HG02840 (cell line): Measurements from ENCODE around the gene STK39.
"Not testable (repeated sequence)": the region's sequence is repeated elsewhere in the genome, so short reads cannot be mapped to it uniquely, and the experiment has no call there.

ENCODE experiments used
- ATAC-seq: cut with Tn5 transposase; IDR thresholded peaks from one replicate; pipeline ENCODE4 v1.9.1; 2021; ENCODE audit warnings: mild to moderate bottlenecking, moderate library complexity, moderate number of reproducible peaks; ENCODE audit not compliant: unreplicated experiment, low FRiP score

Gene STK39

DNA sequence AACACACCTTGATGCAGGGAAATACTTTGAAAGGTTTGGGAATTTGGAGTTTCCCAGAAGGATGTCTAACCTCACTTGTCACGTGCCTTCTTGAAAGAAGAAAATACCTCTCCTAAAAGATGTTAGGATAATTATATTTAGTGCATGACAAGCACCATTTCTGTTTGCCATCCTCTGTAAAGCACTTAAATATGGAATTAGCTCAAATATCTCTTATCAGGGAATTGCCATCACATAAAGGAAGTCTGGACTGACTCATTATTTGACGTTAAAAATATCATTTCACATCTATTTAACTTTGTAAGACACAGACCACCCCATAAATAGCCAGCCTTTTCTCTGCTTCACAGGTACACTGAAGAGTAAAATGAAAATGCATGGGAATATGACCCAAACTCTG is 140.1 kb downstream of the STK39 start:
- no peak for ATAC-seq

DNA sequence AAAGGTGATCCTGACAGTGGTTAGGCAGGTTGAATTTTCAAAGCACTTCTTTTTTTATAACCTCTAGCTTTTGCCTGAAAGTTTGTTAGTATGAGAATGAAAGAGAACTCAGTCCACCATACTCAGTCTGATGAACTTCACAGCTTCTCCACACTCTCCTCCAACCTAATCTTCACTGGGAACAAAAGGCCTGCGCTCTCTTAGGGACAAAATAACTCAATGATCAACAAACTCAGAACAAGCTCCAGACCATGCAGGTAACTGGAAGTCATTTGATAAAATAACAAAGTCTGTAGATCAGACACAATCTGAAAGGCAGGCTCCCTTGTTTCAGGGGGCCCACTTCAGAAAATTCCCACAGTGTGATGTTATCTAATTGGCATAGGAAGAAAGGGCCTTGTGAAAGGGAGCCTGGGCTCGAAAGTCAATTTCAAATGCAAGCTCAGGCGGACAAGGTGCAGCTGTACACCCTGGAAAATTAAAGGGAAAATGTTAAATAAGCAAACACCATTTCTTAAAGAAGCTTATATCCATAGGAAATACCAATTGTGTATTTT is 142.2 kb downstream of the STK39 start:
- no peak for ATAC-seq

DNA sequence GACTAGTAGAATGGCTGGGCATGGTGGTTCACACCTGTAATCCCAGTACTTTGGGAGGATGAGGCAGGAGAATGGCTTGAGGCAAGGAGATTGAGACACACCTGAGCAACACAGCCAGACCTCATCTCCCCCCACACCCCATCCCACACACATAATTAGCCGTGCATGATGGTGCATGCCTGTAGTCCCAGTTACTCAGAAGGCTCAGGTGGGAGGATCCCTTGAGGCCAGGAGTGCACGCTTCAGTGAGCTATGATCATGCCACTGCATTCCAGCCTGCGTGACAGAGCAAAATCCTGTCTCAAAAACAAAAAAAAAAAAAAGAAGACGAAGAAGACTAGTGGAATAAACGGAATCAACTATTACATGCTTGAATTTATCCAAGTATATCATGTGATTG is 150.0 kb downstream of the STK39 start:
- ATAC-seq = no peak

DNA sequence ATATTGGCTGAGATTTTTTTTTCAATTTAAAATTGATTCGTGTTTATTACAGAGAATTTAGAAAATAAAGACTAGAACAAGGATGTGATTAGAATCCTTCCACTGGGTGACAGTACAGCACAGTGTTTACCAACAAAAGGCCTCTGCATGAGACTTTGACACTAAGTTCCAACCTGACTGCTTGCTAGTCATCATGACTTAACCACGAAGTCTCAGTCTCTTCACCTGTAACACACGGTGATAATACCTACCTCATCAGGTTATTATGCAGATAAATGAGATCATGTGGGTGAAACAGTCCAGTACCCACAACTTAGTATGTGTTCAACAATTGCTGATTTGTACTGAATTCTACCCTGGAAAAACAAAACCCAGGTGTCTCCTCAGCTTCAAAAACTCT is 151.2 kb downstream of the STK39 start:
- ATAC-seq = no peak

DNA sequence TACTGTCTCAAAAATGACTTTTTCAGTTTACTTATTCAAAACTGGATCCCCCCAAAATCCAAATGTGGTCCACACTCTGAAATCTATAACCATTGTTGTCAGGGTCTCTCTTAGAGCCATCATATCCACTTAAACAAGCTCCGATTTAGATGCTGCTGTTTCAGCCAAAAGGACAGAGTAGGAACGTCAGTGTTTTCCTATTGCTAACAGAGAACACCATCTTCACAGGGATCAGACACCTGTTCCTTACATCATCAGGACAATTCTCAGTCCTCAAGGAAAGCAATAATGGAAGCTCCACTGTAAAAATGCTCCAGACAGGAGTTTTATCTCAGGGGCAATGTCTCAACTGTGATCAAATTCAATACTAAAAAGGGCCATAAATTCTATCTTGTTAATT is 155.4 kb downstream of the STK39 start:
- no peak for ATAC-seq

DNA sequence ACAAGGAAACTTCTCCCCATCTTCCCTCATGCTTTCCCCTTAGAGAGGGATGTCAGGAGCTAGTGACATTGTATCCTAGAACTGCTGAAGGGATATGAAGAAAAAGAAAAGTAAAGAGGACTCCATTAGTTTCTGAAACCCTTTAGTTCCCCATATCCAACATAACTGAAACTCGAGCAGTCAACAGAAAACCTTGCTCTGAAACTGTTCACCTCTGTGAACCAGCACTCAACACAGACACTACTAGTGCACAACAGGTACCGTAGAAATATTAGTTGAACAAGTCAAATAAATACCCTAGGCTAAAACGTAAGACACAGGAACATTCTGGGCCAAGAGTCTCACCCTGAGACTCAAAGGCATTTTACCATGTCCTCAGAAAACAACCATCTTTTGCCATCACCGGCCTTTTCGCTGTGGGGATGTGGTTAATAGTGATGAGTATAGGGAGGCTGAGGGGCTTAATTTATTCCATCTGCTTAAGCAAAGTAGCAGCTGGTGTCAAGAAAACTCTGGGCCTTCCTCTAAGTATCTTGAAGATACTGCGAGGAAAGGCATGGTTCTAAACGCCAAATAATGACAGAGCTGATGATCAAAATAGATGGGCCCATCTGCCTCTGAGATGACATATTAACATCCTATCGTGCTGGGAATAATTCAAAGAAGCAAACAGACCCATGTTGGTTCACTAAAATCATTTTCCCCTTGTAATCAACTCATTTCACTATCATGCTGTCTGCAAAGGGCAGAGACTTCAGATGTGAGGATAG is 156.8 kb downstream of the STK39 start:
- peak; percentile 78 for ATAC-seq

DNA sequence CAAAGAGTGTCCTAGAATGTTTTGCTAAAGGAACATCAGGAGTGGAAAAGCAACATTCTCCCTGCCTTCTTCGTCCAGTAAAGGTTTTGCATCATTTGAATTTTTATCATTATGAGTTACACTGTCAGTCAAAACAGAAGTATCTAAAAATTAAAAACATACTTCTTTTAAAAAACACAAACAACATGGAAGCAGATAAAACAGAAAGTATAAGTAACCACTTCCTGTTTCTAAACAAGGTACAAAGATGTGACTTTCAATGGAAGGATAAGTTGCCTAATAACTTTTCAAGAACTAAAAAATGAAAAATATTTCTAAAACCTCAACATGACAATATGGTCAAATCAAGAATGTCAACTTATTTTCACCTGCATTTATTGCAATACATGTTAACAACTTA is 158.2 kb downstream of the STK39 start:
- no peak for ATAC-seq

DNA sequence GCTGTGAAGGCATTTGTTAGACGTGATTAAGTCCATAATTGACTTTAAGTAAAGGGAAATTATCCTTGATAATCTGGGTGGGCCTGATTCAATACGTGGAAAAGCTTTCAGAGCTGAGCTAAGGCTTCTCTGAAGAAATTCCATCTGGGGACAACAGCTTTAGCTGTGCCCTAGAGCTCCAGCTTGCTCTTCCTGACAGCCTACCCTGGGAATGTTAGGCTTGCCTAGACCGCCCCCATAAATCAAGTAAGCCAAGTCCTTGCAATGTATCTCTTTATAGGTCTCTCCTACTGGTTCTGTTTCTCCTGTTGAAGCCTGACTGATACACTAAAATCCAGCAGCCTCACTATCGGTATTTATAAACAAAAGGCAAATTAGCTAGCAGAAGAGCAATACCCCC is 160.0 kb downstream of the STK39 start:
- ATAC-seq = no peak

DNA sequence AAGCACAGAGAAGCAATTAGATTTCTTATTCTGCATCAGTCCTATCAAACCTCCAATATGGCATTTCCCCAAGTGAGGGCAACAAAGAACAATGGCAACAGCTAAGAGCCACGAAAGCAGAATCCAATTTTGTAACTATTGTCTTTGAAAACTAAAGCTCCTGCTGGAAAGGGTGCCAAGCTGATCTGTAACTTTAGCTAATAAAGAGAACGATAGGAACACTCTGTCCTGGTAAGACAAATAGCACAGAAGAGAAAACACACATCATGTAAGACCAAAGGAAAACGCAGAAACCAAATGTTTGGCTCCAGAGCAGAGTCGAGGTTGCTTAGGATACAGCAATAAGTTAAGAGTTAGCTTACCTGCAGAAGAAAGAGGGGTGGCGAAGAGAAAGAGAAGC is 160.5 kb downstream of the STK39 start:
- no peak for ATAC-seq

DNA sequence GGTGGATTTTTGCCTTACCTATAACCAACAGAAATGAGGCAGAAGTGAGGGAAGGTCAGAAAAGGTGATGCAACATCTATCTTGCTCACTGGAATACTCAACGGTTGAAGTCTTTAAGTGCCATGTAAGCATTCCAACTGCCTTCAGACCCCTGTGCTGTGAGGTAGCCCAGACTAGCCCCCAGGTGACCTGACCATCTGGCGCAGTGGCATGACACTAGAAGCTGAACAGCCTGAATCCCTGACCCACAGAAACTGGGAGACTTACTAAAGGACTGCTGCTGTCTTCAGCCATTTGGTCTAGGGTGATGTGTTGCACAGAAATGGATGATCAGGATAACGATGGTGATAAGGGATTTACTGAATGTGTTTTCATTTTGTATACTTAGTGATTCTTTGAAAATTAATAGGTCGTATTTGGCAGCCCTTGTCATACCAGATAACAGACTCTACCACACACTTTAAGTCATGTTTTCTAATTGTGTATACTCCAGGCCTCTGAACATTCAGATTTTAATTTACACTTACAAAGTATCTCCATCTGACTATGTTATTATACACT is 161.5 kb downstream of the STK39 start:
- no peak for ATAC-seq

DNA sequence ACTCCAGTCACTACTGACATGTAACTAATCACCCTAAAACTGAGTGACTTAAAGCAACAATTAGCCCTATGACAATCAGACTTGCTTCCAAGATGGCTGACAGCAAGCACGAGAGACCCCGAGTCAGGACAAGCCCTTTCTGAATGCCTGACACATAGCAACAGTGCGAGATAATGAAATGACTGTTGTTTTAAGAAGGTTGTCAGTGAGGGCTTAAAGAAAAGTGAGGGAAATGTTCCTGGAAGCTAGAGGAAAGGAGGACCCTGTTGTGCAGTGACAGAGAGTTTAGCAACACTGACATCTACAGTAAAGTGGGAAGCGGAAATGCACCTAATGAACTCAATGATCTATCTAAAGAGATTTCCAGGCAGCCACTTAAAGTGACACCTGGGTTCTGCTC is 163.1 kb downstream of the STK39 start:
- ATAC-seq = no peak

DNA sequence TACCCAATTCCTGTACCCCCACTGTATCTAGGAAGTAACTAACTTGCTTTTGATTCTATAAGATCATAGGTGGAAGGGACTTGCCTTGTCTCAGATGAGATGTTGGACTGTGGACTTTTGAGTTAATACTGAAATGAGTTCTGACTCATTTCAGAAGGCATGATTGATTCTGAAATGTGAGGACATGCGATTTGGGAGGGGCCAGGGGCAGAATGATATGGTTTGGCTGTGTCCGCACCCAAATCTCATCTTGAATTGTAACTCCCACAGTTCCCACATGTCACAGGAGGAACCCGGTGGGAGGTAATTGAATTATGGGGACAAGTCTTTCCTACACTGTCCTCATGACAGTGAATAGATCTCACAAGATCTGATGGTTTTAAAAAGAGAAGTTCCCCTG is 165.9 kb downstream of the STK39 start:
- ATAC-seq = not testable (repeated sequence)

DNA sequence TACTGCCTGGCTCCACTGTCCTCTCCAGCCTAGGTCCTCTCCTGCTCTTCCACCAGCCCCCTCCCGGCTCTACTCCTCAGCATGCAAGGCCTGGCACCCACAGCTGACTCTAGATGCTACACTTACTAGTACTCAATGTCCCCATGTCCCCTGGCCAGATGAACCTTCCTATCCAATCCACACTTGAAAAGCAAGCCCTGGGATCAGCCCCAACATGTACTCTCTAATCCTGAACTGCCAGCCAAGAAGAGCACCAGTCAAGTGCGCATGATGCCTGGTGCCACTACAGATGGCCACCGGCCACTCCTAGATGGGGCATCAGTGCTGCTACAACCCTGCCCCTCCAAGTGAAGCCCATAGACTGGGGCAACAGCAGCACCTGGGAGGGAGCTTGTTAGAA is 168.2 kb downstream of the STK39 start:
- no peak for ATAC-seq

DNA sequence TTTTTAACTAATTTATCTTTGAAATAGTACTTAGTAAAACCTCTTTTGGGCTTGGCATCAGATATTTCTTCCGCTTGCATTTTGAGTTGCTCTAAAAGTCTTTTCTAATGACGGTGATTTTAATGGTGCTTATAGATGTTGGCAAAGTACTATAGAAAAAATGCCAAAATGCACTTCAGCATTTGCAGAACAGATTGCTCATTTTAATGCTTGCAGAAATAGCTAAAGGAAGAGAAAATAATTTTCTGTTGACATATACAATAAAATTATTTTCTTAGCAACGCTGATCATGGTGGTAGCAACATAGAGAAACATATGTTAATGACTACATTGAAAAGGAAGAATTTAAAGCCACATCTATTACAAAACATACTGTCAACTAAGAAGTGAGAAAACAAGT is 170.7 kb downstream of the STK39 start:
- ATAC-seq = no peak

DNA sequence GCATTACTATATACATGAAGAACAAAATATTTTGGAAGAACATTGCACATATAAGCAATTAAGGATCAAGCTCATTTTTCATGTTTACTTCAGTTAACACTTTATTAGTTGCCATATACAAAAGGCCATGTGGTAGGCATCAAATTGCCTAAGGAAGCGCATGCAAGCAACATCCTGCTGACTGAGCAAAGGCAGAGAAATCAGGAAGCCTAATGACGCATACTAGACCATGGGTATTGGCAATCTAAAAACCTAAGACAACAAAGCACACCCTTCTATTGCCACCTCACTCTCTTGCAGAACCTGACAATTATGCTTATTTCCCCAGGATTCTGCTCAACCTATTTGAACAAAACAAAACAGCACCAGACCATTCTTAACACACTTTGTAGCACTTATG is 171.9 kb downstream of the STK39 start:
- ATAC-seq = no peak

DNA sequence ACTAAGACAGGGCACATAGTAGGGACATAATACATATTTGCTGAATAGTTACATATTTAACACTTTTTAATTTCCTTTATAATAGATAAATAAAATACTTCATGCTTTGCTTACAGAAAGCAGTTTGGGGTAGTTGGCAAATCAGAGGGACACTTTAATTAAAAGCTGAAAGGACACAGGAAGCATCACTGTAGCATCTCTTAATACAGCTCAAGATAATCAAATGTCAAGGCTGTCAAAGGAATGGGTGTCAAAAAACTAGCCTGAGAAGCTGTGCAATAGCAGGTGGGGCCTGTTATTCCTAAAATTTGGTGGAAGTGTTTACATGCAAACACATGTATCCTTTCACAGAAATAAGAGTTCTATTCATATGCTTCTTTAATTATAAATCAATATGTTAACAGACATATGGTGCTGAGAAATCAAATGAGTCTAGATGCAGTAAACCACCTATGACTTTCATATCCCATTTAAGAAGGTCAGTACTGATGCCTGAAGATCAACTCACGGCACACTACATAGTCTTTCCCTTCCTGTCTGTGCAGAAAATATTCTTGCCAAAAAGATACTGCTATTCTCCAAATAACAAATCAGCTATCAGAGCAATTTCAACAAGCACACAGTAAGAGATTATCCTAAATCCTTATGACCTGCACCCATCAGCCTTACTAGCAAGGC is 174.6 kb downstream of the STK39 start:
- ATAC-seq = no peak

DNA sequence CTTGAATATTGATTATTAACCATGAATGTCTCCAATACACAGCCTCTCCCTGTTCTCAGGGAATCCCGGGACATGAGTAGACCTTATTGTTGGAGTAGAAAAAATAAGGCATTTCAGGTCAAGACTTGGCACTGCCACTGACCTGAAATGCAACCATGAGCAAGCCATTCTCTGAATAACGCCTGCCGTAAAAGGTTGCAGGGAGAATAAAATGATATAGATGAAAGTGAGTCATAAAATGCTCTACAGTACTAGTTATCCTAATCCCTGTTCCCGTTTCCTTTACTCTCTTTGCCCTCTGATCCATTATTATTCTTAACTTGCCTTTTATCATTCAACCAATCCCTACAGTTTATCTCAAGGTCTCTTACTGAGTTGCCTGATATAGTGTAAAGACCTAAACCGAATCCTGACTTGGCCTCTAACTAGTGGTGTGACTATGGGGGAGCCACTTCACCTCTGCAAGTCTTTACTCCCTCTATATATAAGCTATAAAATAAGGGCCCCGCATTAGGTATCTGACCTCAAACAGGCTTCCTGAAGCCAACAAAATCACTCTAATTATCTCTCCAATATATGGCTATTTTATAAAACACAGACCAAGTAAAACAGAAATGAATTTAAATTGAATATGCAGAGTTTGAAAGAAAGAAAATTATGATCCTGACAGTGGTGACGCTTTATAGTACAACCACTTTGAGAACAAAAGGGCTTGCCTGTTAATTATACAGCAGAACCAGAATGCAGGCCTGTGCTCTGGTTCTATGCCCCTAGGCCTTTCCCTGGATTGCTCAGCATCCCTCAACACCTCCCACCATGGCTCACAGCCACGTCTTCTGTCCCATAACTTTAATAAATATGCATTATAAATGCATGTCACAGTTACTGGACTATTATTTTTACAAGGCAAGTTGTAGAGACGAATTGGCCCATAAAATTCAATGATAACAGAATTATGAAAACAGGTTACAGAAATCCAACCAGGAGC is 183.1 kb downstream of the STK39 start:
- no peak for ATAC-seq

DNA sequence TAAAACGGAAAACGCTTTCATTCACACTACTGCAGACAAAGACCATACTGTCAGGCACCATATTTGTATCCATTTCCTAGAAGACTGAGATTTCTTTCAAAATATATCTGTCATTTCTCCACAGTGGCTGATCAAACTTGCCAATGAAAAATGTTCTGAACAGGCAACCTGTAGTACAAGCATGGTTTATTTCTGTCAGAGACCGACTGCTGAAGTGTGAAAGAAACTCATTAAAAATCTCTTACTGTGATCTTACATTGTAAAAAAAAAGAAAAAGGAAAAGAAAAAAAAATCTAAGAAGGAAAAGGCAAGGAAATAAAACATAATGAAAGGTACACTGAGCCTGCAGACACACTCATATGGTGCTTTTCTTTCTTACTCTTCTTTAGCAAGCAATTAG is 184.5 kb downstream of the STK39 start:
- ATAC-seq = no peak

DNA sequence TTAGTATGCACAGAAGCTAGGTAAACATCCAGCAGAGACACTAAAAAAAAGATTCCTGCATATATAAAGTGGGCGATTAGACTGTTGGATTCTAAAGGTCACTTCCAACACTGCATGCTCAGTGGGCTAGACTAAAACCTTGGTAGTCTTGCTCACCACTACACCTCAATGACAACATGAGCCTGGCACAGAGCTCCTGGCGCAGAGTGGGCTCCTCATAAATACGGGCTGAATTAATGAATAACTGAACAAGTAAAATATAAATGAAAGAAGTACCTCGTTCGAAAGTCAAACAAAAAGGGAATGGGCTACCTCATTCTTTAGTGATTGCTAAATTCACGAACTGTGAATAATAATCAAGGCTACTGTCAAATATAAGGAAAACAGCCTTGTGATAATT is 185.3 kb downstream of the STK39 start:
- no peak for ATAC-seq

DNA sequence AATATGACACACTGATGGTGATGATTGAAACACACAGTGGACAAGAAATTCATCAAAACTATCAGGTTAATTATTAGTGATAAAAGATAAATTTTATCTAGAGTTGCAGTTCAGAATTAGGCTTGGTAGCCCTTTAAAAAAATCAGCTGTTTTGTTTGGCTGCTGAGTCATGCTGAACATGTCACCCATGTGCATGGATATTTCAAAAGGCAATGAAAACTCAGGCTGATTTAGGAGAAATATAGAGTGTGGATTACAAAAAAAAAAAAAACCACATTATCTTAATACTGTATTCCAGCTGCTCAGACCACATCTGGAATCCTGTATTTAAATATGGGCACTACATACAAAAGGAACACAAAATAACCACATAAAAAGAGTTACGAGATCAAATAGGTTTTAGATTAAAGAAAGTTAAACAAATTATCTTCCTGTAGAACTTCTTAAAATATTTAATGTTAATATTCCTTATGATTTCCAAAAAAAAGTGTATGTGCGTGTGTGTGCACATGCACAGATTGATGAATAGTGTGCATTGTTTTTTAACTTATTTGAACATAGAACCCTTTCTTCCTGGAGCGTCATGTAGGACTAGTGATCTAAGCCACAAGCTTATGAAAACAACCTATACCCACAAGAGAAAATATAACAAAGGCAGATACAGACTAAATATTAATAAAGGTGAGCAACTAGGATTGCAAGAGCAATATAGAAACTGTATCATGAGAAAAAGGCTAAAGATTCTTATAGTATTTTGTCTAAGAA is 186.2 kb downstream of the STK39 start:
- no peak for ATAC-seq
